Measurements from ENCODE around the gene VIPR2. TPM values are rescaled to one million over a fixed set of nuclear protein-coding genes. Genes with fewer than 3 reads are reported as not detected.
A peak's percentile ranks its signal among the peaks of the same experiment; 100 is the strongest.

Gene VIPR2
- total RNA-seq, 2 experiments from 2014 or later = 0.80 to 0.99 TPM

DNA sequence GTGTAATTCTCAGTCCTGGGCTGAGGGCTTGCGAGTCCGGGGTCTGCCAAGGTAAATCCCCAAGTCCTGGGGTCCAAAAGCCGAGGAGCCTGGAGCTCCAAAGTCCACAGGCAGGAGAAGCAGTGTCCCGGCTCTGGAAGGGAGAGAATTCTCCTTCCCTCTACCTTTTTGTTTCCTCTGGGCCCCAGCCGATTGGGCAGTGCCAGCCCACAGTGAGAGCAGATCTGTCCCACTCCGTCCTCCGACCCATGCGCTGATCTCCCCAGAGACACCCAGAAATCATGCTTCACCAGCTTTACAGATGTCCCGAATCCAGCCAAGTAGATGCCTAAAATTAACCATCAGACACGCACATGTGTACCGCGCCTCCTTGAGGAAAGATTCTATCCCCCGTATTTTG, 8.1 kb upstream of the VIPR2 start:
- no peak for ATAC-seq (ENCODE audit: low read depth)
- Mint-ChIP-seq H3K4me1 (no peaks in the 10 kb centered on the region), H3K4me3 (no peak overlapping the region), H3K27ac (no peak overlapping the region), H3K9me3 (no peaks in the 10 kb centered on the region), H3K27me3 (peaks cover 3% of the 10 kb centered on the region), H3K36me3 (no peaks in the 10 kb centered on the region)
- DNase-seq = no peak
- POLR2A ChIA-PET = no interaction called here

GRCh38 chr7:159151231-159151630, 6.6 kb upstream of the VIPR2 start:
- POLR2A ChIA-PET = no interaction called here
- DNase-seq = no peak
- Mint-ChIP-seq H3K4me1 (no peaks in the 10 kb centered on the region), H3K9me3 (no peaks in the 10 kb centered on the region), H3K27ac (no peak overlapping the region), H3K36me3 (no peaks in the 10 kb centered on the region), H3K27me3 (peaks cover 3% of the 10 kb centered on the region), H3K4me3 (no peak overlapping the region)
- no peak for ATAC-seq (ENCODE audit: low read depth)

GRCh38 chr7:159149488-159149887, 4.8 kb upstream of the VIPR2 start:
- peaks cover 1% of the 10 kb centered on the region for H3K4me1 Mint-ChIP-seq
- H3K27ac Mint-ChIP-seq = no peak overlapping the region
- DNase-seq (no peak), ATAC-seq (ENCODE audit: low read depth) (no peak)
- no peaks in the 10 kb centered on the region for H3K36me3 Mint-ChIP-seq
- H3K4me3 Mint-ChIP-seq = no peak overlapping the region
- POLR2A ChIA-PET = no interaction called here
- H3K9me3 Mint-ChIP-seq = no peaks in the 10 kb centered on the region
- peaks cover 7% of the 10 kb centered on the region for H3K27me3 Mint-ChIP-seq

- no peak for ATAC-seq (ENCODE audit: low read depth)
- Mint-ChIP-seq H3K36me3 (no peaks in the 10 kb centered on the region), H3K9me3 (no peaks in the 10 kb centered on the region), H3K4me3 (no peak overlapping the region), H3K27ac (no peak overlapping the region), H3K27me3 (peaks cover 13% of the 10 kb centered on the region), H3K4me1 (peaks cover 2% of the 10 kb centered on the region)
- POLR2A ChIA-PET = no interaction called here
- DNase-seq = no peak
These were observed 4.0 kb upstream of the VIPR2 start for GRCh38 chr7:159148430-159149395.

DNA sequence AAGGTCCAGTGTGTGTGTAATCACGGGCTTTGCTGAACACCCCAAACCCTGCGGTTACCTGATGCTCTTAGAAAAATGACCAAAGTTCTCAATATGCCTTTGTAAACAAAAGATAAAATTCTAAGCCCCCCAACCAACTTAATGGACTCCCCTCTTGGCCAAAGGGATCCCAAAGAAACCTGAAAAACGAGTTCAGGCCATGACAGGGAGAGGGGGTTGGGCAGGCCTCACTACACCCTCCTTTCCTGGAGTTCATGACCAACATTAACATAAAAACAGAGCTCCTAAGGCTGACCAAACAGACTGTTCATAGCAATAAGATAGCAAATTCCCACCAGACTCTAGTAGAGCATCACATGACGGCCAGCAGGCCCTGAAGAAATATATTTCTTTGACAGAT, 3.0 kb upstream of the VIPR2 start:
- POLR2A ChIA-PET = no interaction called here
- Mint-ChIP-seq H3K27ac (no peak overlapping the region), H3K36me3 (no peaks in the 10 kb centered on the region), H3K4me3 (no peak overlapping the region), H3K27me3 (peaks cover 23% of the 10 kb centered on the region), H3K9me3 (no peaks in the 10 kb centered on the region), H3K4me1 (peaks cover 2% of the 10 kb centered on the region)
- ATAC-seq (ENCODE audit: low read depth) (no peak), DNase-seq (no peak)

DNA sequence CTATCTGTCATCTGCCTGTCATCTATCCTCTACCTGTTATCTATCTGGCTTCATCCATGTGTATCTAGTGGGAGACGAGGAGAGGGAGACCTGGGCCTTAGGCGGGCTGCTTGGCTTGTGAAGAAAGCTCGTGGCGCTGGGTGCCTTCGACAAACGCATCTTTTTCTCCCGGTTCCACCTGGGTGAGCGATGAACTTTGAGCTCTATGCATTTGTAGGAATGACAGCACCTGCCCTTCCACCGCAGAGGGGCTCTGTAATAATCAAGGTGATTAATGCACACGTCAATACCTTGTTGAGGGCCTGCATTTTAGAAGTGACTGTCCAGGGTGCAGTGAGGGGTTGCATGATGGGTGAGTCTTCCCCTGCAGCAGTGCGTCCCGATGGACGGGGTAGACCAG, 2.6 kb upstream of the VIPR2 start:
- DNase-seq (no peak), ATAC-seq (ENCODE audit: low read depth) (no peak)
- Mint-ChIP-seq H3K27me3 (peaks cover 28% of the 10 kb centered on the region), H3K4me1 (peaks cover 2% of the 10 kb centered on the region), H3K36me3 (no peaks in the 10 kb centered on the region), H3K4me3 (no peak overlapping the region), H3K9me3 (no peaks in the 10 kb centered on the region), H3K27ac (no peak overlapping the region)
- POLR2A ChIA-PET = no interaction called here

- POLR2A ChIA-PET = no interaction called here
- H3K27ac Mint-ChIP-seq = no peak overlapping the region
- peaks cover 2% of the 10 kb centered on the region for H3K4me1 Mint-ChIP-seq
- no peaks in the 10 kb centered on the region for H3K9me3 Mint-ChIP-seq
- H3K36me3 Mint-ChIP-seq = no peaks in the 10 kb centered on the region
- H3K27me3 Mint-ChIP-seq = peaks cover 37% of the 10 kb centered on the region
- ATAC-seq (ENCODE audit: low read depth) = no peak
- DNase-seq = no peak
- no peak overlapping the region for H3K4me3 Mint-ChIP-seq
These were observed 1.6 kb upstream of the VIPR2 start for GRCh38 chr7:159146084-159146858.

GRCh38 chr7:159145490-159145855, 806 bp upstream of the VIPR2 start:
- POLR2A ChIA-PET = no interaction called here
- Mint-ChIP-seq H3K4me1 (peaks cover 2% of the 10 kb centered on the region), H3K9me3 (no peaks in the 10 kb centered on the region), H3K4me3 (peak overlapping the region; percentile 21), H3K27me3 (peaks cover 37% of the 10 kb centered on the region), H3K27ac (no peak overlapping the region), H3K36me3 (no peaks in the 10 kb centered on the region)
- ATAC-seq (ENCODE audit: low read depth) (no peak), DNase-seq (no peak)

DNA sequence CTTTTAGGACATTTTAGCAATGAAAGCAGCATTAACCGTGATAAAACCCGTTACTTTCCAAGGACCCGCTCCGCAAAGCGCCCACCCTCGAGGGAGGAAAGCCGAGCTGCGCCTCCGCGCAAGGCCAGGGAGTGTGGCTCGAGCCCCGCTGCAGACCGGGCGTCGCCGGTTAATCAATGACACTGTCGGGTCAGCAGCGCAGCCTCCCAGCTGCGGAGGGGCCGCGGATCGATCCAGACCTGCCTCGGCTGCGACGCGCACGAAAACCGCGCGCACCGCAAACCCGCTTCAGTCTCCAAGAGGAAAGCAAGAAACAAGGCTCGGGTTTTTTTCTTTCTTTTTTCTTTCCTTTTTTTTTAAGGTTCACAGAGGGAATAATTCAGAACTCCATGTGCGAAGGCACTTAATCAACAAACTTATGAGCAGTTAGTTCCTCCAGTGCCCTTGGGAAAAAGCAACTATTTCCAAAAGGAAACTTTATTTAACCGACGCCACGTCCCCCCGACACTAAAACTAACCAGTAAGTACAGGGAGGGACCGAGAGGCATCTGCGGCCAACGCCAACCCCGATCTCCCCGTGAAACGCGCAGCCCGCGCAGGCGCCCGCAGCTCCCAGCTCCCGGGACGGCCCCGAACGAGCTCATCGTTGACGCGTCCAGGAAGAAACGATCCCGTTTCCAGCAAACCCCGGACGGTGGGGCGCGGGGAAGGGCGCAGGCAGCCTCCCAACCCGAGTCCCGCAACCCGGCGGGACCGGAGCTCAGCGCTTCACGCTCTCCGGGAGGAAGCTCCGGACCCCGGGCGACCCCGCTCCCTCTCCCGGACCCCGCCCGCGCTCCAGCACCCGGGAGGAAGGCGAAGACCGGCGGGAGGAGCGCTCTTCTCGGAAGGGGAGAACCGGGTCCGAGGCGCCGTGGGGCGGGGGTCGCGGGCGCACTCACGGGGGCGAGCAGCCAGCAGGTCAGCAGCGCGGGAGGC, 598 bp downstream of the VIPR2 start:
- Mint-ChIP-seq H3K9me3 (no peaks in the 10 kb centered on the region), H3K27ac (no peak overlapping the region), H3K4me3 (peak overlapping the region; percentile 54), H3K27me3 (peaks cover 37% of the 10 kb centered on the region), H3K4me1 (peaks cover 2% of the 10 kb centered on the region), H3K36me3 (no peaks in the 10 kb centered on the region)
- POLR2A ChIA-PET = no interaction called here
- DNase-seq = peak; percentile 31
- ATAC-seq (ENCODE audit: low read depth) = no peak

GRCh38 chr7:159142730-159143129, 1.9 kb downstream of the VIPR2 start:
- POLR2A ChIA-PET = no interaction called here
- no peak overlapping the region for H3K4me3 Mint-ChIP-seq
- no peaks in the 10 kb centered on the region for H3K9me3 Mint-ChIP-seq
- no peak overlapping the region for H3K27ac Mint-ChIP-seq
- peaks cover 2% of the 10 kb centered on the region for H3K4me1 Mint-ChIP-seq
- no peak for DNase-seq
- no peak for ATAC-seq (ENCODE audit: low read depth)
- no peaks in the 10 kb centered on the region for H3K36me3 Mint-ChIP-seq
- peaks cover 34% of the 10 kb centered on the region for H3K27me3 Mint-ChIP-seq

- POLR2A ChIA-PET = no interaction called here
These were observed 2.5 kb downstream of the VIPR2 start for GRCh38 chr7:159142199-159142598.

DNA sequence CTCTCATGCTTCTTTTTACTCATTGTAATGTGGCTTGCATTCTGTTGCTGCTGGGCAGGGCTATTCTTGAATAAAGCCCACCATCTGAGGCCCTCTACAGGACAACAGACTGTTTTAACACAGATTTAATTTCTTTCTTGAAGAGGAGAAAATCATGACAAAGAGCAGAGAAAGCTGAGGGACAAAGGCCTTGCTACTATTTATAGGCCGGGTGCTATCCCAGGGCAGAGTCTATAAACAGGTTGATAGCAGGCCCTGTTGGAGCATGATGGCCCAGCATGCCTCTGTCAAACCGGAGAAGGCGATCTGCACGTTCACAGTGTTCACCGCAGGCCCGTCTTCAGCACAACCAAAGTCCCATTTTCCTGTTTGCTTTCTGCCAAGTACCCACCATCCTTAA, 3.0 kb downstream of the VIPR2 start:
- no peak for DNase-seq
- Mint-ChIP-seq H3K9me3 (no peaks in the 10 kb centered on the region), H3K27me3 (peaks cover 34% of the 10 kb centered on the region), H3K27ac (no peak overlapping the region), H3K36me3 (no peaks in the 10 kb centered on the region), H3K4me1 (peaks cover 2% of the 10 kb centered on the region), H3K4me3 (no peak overlapping the region)
- POLR2A ChIA-PET = no interaction called here
- no peak for ATAC-seq (ENCODE audit: low read depth)

More at GRCh38 chr7:159142199-159142598, 2.5 kb downstream of the VIPR2 start:
- DNase-seq (no peak), ATAC-seq (ENCODE audit: low read depth) (no peak)
- H3K4me1 Mint-ChIP-seq = peaks cover 2% of the 10 kb centered on the region
- peaks cover 34% of the 10 kb centered on the region for H3K27me3 Mint-ChIP-seq
- no peaks in the 10 kb centered on the region for H3K36me3 Mint-ChIP-seq
- H3K4me3 Mint-ChIP-seq = no peak overlapping the region
- H3K9me3 Mint-ChIP-seq = no peaks in the 10 kb centered on the region
- no peak overlapping the region for H3K27ac Mint-ChIP-seq

DNA sequence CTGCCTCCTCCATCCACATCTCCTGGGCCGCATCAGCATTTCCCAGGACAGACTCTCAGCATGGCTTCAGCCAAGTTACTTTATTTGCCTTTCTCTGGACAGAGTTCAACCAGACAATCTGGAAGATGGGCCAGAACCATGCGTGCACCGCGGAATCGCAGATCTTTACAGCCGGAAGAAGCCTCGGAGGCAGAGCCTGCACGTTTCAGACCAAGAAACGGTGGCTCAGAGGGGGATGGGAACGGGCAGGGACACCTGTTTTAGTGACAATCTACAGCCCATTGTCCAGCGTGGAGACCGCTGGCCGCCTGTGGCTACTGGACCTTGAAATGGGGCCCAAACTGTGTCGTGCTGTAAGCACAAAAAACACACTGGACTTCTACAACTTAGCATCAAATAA, 3.5 kb downstream of the VIPR2 start:
- Mint-ChIP-seq H3K27me3 (peaks cover 34% of the 10 kb centered on the region), H3K36me3 (no peaks in the 10 kb centered on the region), H3K4me1 (peaks cover 2% of the 10 kb centered on the region), H3K4me3 (no peak overlapping the region), H3K27ac (no peak overlapping the region), H3K9me3 (no peaks in the 10 kb centered on the region)
- POLR2A ChIA-PET = no interaction called here
- DNase-seq = no peak
- no peak for ATAC-seq (ENCODE audit: low read depth)

All from activated naive CD8-positive, alpha-beta T cell treated with anti-CD3 and anti-CD28 coated beads, Interleukin-2, amount 10 ng/mL, durations not matched to agents 7 days and 5 days (primary cell).